Stimulated activated CD4-positive, alpha-beta T cell treated with anti-CD3 and anti-CD28 coated beads, Interleukin-1b, Interleukin-23, amount 100 ng/mL, for 1 hour (primary cell): ENCODE results near the gene CILP.

ENCODE experiments used
- DNase-seq, 2 donors: peaks; one replicate each; pipeline ENCODE4 v3.0.0-alpha.2; 2020; ENCODE audit warnings: low read depth in 2 of 2

Gene CILP

GRCh38 chr15:65146438-65146837 is 64.8 kb downstream of the CILP start:
- DNase-seq = no peak
